Measurements from ENCODE around the gene GPD2.

GRCh38 chr2:156585457-156585856 lies 149.3 kb downstream of the GPD2 start:
- TF ChIP-seq, protein P1, sequence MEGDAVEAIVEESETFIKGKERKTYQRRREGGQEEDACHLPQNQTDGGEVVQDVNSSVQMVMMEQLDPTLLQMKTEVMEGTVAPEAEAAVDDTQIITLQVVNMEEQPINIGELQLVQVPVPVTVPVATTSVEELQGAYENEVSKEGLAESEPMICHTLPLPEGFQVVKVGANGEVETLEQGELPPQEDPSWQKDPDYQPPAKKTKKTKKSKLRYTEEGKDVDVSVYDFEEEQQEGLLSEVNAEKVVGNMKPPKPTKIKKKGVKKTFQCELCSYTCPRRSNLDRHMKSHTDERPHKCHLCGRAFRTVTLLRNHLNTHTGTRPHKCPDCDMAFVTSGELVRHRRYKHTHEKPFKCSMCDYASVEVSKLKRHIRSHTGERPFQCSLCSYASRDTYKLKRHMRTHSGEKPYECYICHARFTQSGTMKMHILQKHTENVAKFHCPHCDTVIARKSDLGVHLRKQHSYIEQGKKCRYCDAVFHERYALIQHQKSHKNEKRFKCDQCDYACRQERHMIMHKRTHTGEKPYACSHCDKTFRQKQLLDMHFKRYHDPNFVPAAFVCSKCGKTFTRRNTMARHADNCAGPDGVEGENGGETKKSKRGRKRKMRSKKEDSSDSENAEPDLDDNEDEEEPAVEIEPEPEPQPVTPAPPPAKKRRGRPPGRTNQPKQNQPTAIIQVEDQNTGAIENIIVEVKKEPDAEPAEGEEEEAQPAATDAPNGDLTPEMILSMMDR (IDR thresholded peaks at IDR 0.05) = no peak
- no peak for TF ChIP-seq POLR2A (IDR thresholded peaks at IDR 0.05)
